HFFc6 (cell line): Measurements from ENCODE around the gene GMEB1. TPM values are rescaled to one million over a fixed set of nuclear protein-coding genes. Genes with fewer than 3 reads are reported as not detected.
"Not testable (repeated sequence)": the region's sequence is repeated elsewhere in the genome, so short reads cannot be mapped to it uniquely, and the experiment has no call there.

Experiments used
- DNase-seq: peaks from one replicate; pipeline ENCODE4 v3.0.0-alpha.2; 2018
- H3K27ac Mint-ChIP-seq: 2 replicates; pipeline ENCODE4 v1.8.0; 2020; ENCODE audit warnings: mild to moderate bottlenecking, mixed read lengths
- H3K27me3 Mint-ChIP-seq: 2 replicates; pipeline ENCODE4 v1.8.0; 2021; ENCODE audit warnings: mild to moderate bottlenecking, moderate library complexity, mixed read lengths; ENCODE audit not compliant: insufficient read depth
- H3K36me3 Mint-ChIP-seq: 2 replicates; pipeline ENCODE4 v1.8.0; 2021; ENCODE audit warnings: low read depth, mixed read lengths
- H3K4me1 Mint-ChIP-seq: 2 replicates; pipeline ENCODE4 v1.8.0; 2020; ENCODE audit warnings: low read depth, mixed read lengths
- H3K4me3 Mint-ChIP-seq: 2 replicates; pipeline ENCODE4 v1.8.0; 2020; ENCODE audit warnings: mild to moderate bottlenecking, moderate library complexity, mixed read lengths
- H3K9me3 Mint-ChIP-seq: 2 replicates; pipeline ENCODE4 v1.8.0; 2020; ENCODE audit warnings: mild to moderate bottlenecking, mixed read lengths
- CTCF ChIP-seq: fragments of 200-600 bp; sonication (generic); IDR thresholded peaks from 2 replicates; pipeline ENCODE4 v1.5.0; 2021; ENCODE audit warnings: antibody characterized with exemption, mild to moderate bottlenecking
- total RNA-seq, 6 experiments: library from RNA; stranded (reverse); fragmentation: NEBNext Ultra II Directional; extraction: Animal tissue kit (Norgen Biotek cat#: 25700); gene quantifications; 2 replicates in 1 of 6; 3 replicates in 5 of 6; pipeline ENCODE4 v1.2.3, GENCODE V29; 2021

Gene GMEB1
- total RNA-seq, 6 experiments from 2014 or later: 11.1 to 13.2 (median 12.0) TPM

DNA sequence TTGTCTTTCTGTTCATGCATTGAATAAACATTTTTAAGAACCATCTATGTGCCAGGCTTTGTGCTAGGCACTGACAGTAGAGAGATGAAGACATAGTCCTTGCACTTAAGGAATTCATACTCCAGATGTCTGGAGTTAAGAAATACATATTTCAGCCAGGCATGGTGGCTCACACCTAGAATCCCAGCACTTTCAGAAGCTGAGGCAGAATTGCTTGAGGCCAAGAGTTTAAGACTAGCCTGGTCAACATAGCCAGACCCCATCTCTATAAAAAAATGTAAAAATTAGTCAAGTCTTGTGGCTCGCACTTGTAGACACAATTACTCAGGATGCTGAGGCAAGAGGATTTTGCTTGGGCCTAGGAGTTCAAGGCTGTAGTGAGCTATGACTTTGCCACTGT lies 49.6 kb downstream of the GMEB1 start:
- DNase-seq: no peak
- H3K4me1 Mint-ChIP-seq: peaks cover 15% of the 10 kb centered on the region
- no peak overlapping the region for H3K27ac Mint-ChIP-seq
- peaks cover 16% of the 10 kb centered on the region for H3K36me3 Mint-ChIP-seq
- no peak for TF ChIP-seq CTCF
- no peaks in the 10 kb centered on the region for H3K27me3 Mint-ChIP-seq
- no peaks in the 10 kb centered on the region for H3K9me3 Mint-ChIP-seq
- no peak overlapping the region for H3K4me3 Mint-ChIP-seq

DNA sequence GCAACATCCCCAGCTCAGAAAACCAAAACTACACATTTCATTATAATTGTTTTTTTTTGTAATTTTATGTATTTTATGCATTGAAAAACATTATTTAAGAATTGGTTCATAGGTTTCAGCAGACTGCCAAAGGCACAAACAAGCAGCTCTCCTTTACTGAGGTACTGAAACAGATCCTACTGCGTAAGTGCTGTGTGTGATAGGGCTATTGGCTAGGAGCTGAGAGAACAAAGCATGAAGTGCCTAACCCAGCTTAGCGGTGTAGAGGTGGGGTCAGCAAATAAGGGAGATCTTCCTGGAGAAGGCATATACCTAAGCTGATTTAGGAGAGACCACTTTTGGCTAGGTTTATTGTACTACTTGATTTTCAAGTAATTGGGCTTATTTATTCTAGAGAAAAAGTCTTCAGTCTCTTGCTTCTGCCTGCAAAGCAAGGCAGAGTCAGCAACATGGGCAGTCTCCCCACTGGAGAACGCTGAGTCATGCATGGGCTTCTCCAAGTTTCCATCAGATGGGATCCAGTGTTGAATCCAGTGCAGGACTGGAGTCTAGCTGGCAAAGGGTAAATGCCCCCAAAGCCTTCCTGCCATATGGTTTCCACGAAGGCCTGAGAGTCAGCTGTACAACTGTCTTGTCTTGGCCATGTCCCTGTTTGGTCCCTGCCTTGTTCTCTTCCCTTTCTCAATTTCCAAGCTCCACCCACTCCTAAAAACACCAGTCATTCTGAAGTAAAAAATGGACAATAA lies 50.2 kb downstream of the GMEB1 start:
- Mint-ChIP-seq H3K27me3 (no peaks in the 10 kb centered on the region), H3K36me3 (peaks cover 13% of the 10 kb centered on the region), H3K4me1 (peaks cover 15% of the 10 kb centered on the region), H3K4me3 (no peak overlapping the region), H3K27ac (peak overlapping the region; percentile 29), H3K9me3 (no peaks in the 10 kb centered on the region)
- no peak for TF ChIP-seq CTCF
- DNase-seq: peak; percentile 10

- no peak for DNase-seq
- Mint-ChIP-seq H3K4me3 (no peak overlapping the region), H3K27me3 (no peaks in the 10 kb centered on the region), H3K27ac (no peak overlapping the region), H3K4me1 (peaks cover 15% of the 10 kb centered on the region), H3K36me3 (peaks cover 8% of the 10 kb centered on the region), H3K9me3 (no peaks in the 10 kb centered on the region)
- no peak; the same call in 1 of the 2 replicates for TF ChIP-seq CTCF
Observed at GRCh38 chr1:28719332-28719619, 50.7 kb downstream of the GMEB1 start.

GRCh38 chr1:28720376-28720775 lies 51.8 kb downstream of the GMEB1 start:
- Mint-ChIP-seq H3K4me3 (no peak overlapping the region), H3K36me3 (no peaks in the 10 kb centered on the region), H3K9me3 (no peaks in the 10 kb centered on the region), H3K27me3 (no peaks in the 10 kb centered on the region), H3K27ac (no peak overlapping the region), H3K4me1 (peaks cover 15% of the 10 kb centered on the region)
- TF ChIP-seq CTCF: no peak
- no peak for DNase-seq

GRCh38 chr1:28721927-28722326 lies 53.3 kb downstream of the GMEB1 start:
- not testable (repeated sequence) for H3K27me3 Mint-ChIP-seq, DNase-seq, H3K27ac Mint-ChIP-seq, H3K4me3 Mint-ChIP-seq, H3K36me3 Mint-ChIP-seq, H3K9me3 Mint-ChIP-seq
- H3K4me1 Mint-ChIP-seq: peaks cover 15% of the 10 kb centered on the region

DNA sequence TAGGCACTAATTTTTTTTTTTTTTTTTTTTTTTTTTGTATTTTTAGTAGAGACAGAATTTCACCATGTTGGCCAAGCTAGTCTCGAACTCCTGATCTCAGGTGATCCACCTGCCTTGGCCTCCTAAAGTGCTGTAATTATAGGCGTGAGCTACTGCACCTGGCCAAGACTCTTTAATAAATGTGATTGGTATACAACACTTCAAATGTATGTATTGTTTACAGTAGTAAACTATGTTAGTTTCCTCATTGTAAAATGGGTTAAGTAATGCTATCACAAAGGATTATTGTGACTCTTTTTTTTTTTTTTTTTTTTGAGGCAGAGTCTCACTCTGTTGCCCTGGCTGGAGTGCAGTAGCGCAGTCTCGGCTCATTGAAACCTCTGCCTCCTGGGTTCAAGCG lies 56.8 kb downstream of the GMEB1 start:
- H3K27ac Mint-ChIP-seq, H3K36me3 Mint-ChIP-seq, DNase-seq, H3K9me3 Mint-ChIP-seq, H3K27me3 Mint-ChIP-seq, H3K4me1 Mint-ChIP-seq, H3K4me3 Mint-ChIP-seq: not testable (repeated sequence)
